Upper lobe of left lung (tissue), 4 donors: ENCODE results near the gene ZNF280D.

ENCODE experiments used
- POLR2A ChIP-seq, 4 donors: fragments of 450-650 bp; IDR thresholded peaks; one replicate each; pipeline ENCODE4 v1.5.1; 2016 to 2017; ENCODE audit warnings: antibody characterized with exemption in 4 of 4, mild to moderate bottlenecking in 2 of 4
- TF ChIP-seq, protein P1 (sequence below), 6 experiments: fragments of 450-650 bp in 4 of 6; fragments of 200-600 bp in 2 of 6; sonication (generic) in 2 of 6; IDR thresholded peaks; one replicate each; pipeline ENCODE4 v1.5.1; 2016 to 2019; ENCODE audit warnings: antibody characterized with exemption in 6 of 6

DNA sequence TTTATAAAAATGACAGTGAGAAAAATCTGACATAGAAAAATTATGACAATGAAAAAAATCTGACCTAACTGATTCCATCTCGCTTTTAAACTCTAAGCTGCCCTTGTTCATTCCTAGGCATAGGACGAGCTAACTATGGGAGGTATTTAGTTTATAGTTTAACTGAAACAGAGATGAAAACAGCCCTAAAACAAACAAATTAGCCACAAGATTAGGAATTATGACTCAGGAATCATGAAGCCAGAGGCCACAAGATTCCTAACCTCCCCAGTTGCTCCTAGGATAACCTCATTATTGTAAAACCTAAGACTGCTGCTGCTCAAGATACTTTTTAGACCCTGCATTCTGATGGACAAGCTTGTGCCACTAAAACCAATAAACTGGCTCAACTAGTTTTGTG, 145.6 kb downstream of the ZNF280D start:
- TF ChIP-seq, protein P1, sequence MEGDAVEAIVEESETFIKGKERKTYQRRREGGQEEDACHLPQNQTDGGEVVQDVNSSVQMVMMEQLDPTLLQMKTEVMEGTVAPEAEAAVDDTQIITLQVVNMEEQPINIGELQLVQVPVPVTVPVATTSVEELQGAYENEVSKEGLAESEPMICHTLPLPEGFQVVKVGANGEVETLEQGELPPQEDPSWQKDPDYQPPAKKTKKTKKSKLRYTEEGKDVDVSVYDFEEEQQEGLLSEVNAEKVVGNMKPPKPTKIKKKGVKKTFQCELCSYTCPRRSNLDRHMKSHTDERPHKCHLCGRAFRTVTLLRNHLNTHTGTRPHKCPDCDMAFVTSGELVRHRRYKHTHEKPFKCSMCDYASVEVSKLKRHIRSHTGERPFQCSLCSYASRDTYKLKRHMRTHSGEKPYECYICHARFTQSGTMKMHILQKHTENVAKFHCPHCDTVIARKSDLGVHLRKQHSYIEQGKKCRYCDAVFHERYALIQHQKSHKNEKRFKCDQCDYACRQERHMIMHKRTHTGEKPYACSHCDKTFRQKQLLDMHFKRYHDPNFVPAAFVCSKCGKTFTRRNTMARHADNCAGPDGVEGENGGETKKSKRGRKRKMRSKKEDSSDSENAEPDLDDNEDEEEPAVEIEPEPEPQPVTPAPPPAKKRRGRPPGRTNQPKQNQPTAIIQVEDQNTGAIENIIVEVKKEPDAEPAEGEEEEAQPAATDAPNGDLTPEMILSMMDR (IDR thresholded peaks at IDR 0.05), result no peak
- no peak for TF ChIP-seq POLR2A (IDR thresholded peaks at IDR 0.05)
